ENCODE results near the gene JAKMIP1. TPM values are rescaled to one million over a fixed set of nuclear protein-coding genes. Genes with fewer than 3 reads are reported as not detected.

JAKMIP1 gene
- total RNA-seq, 1 donor from 2014 or later: not detected

- Mint-ChIP-seq H3K4me1 (no peaks in the 10 kb centered on the region), H3K27me3 (ENCODE audit: low read depth) (peaks cover 40% of the 10 kb centered on the region), H3K4me3 (no peak overlapping the region), H3K36me3 (no peaks in the 10 kb centered on the region), H3K9me3 (no peaks in the 10 kb centered on the region), H3K27ac (no peak overlapping the region)
- DNase-seq (ENCODE audit: low spot score in 2 of 2, unreplicated experiment in 2 of 2): no peak
- TF ChIP-seq CTCF (IDR thresholded peaks at IDR 0.05; ENCODE audit: unreplicated experiment): no peak
Observed at GRCh38 chr4:6153874-6154273, 46.5 kb downstream of the JAKMIP1 start.

GRCh38 chr4:6152869-6153705, 47.3 kb downstream of the JAKMIP1 start:
- no peak overlapping the region for H3K27ac Mint-ChIP-seq
- no peak overlapping the region for H3K4me3 Mint-ChIP-seq
- TF ChIP-seq CTCF (IDR thresholded peaks at IDR 0.05; ENCODE audit: unreplicated experiment): no peak
- no peaks in the 10 kb centered on the region for H3K36me3 Mint-ChIP-seq
- peaks cover 37% of the 10 kb centered on the region for H3K27me3 Mint-ChIP-seq (ENCODE audit: low read depth)
- no peak for DNase-seq (ENCODE audit: low spot score in 2 of 2, unreplicated experiment in 2 of 2)
- no peaks in the 10 kb centered on the region for H3K9me3 Mint-ChIP-seq
- H3K4me1 Mint-ChIP-seq: no peaks in the 10 kb centered on the region

GRCh38 chr4:6150046-6150735, 50.2 kb downstream of the JAKMIP1 start:
- DNase-seq (ENCODE audit: low spot score in 2 of 2, unreplicated experiment in 2 of 2): no peak
- no peak overlapping the region for H3K27ac Mint-ChIP-seq
- peaks cover 3% of the 10 kb centered on the region for H3K9me3 Mint-ChIP-seq
- no peak for TF ChIP-seq CTCF (IDR thresholded peaks at IDR 0.05; ENCODE audit: unreplicated experiment)
- H3K4me3 Mint-ChIP-seq: no peak overlapping the region
- H3K27me3 Mint-ChIP-seq (ENCODE audit: low read depth): peaks cover 23% of the 10 kb centered on the region
- no peaks in the 10 kb centered on the region for H3K36me3 Mint-ChIP-seq
- no peaks in the 10 kb centered on the region for H3K4me1 Mint-ChIP-seq

- peaks cover 9% of the 10 kb centered on the region for H3K27me3 Mint-ChIP-seq (ENCODE audit: low read depth)
Observed at GRCh38 chr4:6148506-6149205, 51.7 kb downstream of the JAKMIP1 start.

More at GRCh38 chr4:6148506-6149205, 51.7 kb downstream of the JAKMIP1 start:
- no peak for DNase-seq (ENCODE audit: low spot score in 2 of 2, unreplicated experiment in 2 of 2)
- Mint-ChIP-seq H3K4me1 (no peaks in the 10 kb centered on the region), H3K9me3 (peaks cover 12% of the 10 kb centered on the region), H3K27ac (no peak overlapping the region), H3K4me3 (no peak overlapping the region), H3K36me3 (no peaks in the 10 kb centered on the region)
- no peak for TF ChIP-seq CTCF (IDR thresholded peaks at IDR 0.05; ENCODE audit: unreplicated experiment)
